Endothelial cell of umbilical vein (primary cell): ENCODE results near the gene LYRM2. TPM values are rescaled to one million over a fixed set of nuclear protein-coding genes. Genes with fewer than 3 reads are reported as not detected.

ENCODE experiments used
- BruUV-seq: library from RNA; stranded (reverse); fragments of 400-500 nt; replicated peaks from 2 replicates; lab custom pipeline; 2021; lab: Mats Ljungman, UMichigan
- CTCF ChIA-PET: fragments of 300-600, 350-600 bp; sonication (Branson Sonifier 250); formaldehyde crosslinking; loops from one replicate; lab custom pipeline; 2021; ENCODE audit warnings: antibody characterized with exemption, inconsistent platforms; lab: Charles Lee
- POLR2A ChIA-PET: fragments of 300-600, 350-600 bp; sonication (Branson Sonifier 250); formaldehyde crosslinking; loops from one replicate; lab custom pipeline; 2021; ENCODE audit warnings: antibody characterized with exemption, inconsistent platforms; lab: Charles Lee
- DNase-seq: peaks from one replicate; pipeline ENCODE4 v3.0.0-alpha.2; 2011; ENCODE audit warnings: low read depth, low spot score
- FAIRE-seq: peaks from 2 replicates; lab custom pipeline; 2011; peaks lifted over from hg19 to GRCh38; lab: Jason Lieb, UNC
- H2AFZ ChIP-seq: 2 replicates; pipeline ENCODE4 v1.6.0; 2012; ENCODE audit warnings: low read depth, low read length, control low read depth, inconsistent platforms
- H3K27ac ChIP-seq: 2 replicates; pipeline ENCODE4 v1.5.1; 2011; ENCODE audit warnings: low read depth, mild to moderate bottlenecking, control low read depth, low read length, moderate library complexity; ENCODE audit not compliant: insufficient read depth
- H3K27me3 ChIP-seq, 2 experiments: 2 replicates each; pipeline versions ENCODE4 v1.6.0 to v1.6.1; 2011; ENCODE audit warnings: low read length in 2 of 2, mixed read lengths in 1 of 2; ENCODE audit not compliant: control insufficient read depth in 2 of 2, insufficient read depth in 2 of 2
- H3K36me3 ChIP-seq, 2 experiments: 2 replicates in 1 of 2; 3 replicates in 1 of 2; pipeline ENCODE4 v1.5.1; 2011; ENCODE audit warnings: low read length in 2 of 2, mild to moderate bottlenecking in 1 of 2, moderate library complexity in 1 of 2; ENCODE audit not compliant: control insufficient read depth in 2 of 2, insufficient read depth in 2 of 2; ENCODE audit errors: extremely low read depth in 1 of 2
- H3K4me1 ChIP-seq: 3 replicates; pipeline ENCODE4 v1.5.1; 2011; ENCODE audit warnings: mild to moderate bottlenecking, low read length; ENCODE audit not compliant: control insufficient read depth, insufficient read depth; ENCODE audit errors: extremely low read depth
- H3K4me2 ChIP-seq: 2 replicates; pipeline ENCODE4 v1.6.1; 2011; ENCODE audit warnings: low read length, control low read depth, mixed read lengths; ENCODE audit not compliant: insufficient read depth
- H3K4me3 ChIP-seq, 3 experiments: fragments of 200-600 bp in 1 of 3; sonication (generic), shearing (Covaris generic) in 1 of 3; replicated peaks in 1 of 3; 2 replicates each; pipeline ENCODE4 v1.5.1; 2011 to 2016; ENCODE audit warnings: control low read depth in 3 of 3, low read length in 3 of 3, mild to moderate bottlenecking in 2 of 3, inconsistent platforms in 1 of 3, low read depth in 1 of 3, moderate library complexity in 1 of 3; ENCODE audit not compliant: insufficient read depth in 1 of 3
- H3K79me2 ChIP-seq: 2 replicates; pipeline ENCODE4 v1.6.0; 2012; ENCODE audit warnings: low read length, inconsistent platforms; ENCODE audit not compliant: control insufficient read depth, insufficient read depth
- H3K9ac ChIP-seq: replicated peaks from 2 replicates; pipeline ENCODE3; 2011; ENCODE audit warnings: low read length, control low read depth; ENCODE audit not compliant: insufficient read depth; ENCODE audit errors: extremely low read depth
- H3K9me1 ChIP-seq: replicated peaks from 3 replicates; pipeline ENCODE4 v1.6.0; 2011; ENCODE audit warnings: mild to moderate bottlenecking, low read length; ENCODE audit not compliant: control insufficient read depth, insufficient read depth; ENCODE audit errors: extremely low read depth
- H3K9me3 ChIP-seq: replicated peaks from 2 replicates; pipeline ENCODE4 v1.5.1; 2012; ENCODE audit warnings: low read length, inconsistent platforms; ENCODE audit not compliant: control insufficient read depth, insufficient read depth
- H4K20me1 ChIP-seq: replicated peaks from 2 replicates; pipeline ENCODE3; 2011; ENCODE audit warnings: mild to moderate bottlenecking, low read length; ENCODE audit not compliant: control insufficient read depth, insufficient read depth; ENCODE audit errors: extremely low read depth
- CTCF ChIP-seq, 2 donors: IDR thresholded peaks; 1 replicate in 1 of 2; 2 replicates in 1 of 2; pipeline ENCODE4 v1.5.1; 2011; ENCODE audit warnings: low read length in 2 of 2, mild to moderate bottlenecking in 2 of 2, moderate library complexity in 2 of 2, control low read depth in 1 of 2, inconsistent platforms in 1 of 2, low read depth in 1 of 2; ENCODE audit not compliant: insufficient read depth in 1 of 2; ENCODE audit errors: extremely low read depth in 1 of 2
- EZH2 ChIP-seq: IDR thresholded peaks from 2 replicates; pipeline ENCODE4 v1.6.1; 2012; ENCODE audit warnings: borderline replicate concordance, low read depth, mild to moderate bottlenecking, moderate library complexity, low read length, inconsistent platforms; ENCODE audit not compliant: severe bottlenecking
- FOS ChIP-seq: IDR thresholded peaks from 2 replicates; pipeline ENCODE4 v1.6.1; 2011; ENCODE audit warnings: mild to moderate bottlenecking, low read length, moderate library complexity, borderline replicate concordance; ENCODE audit not compliant: insufficient read depth
- GATA2 ChIP-seq: IDR thresholded peaks from 2 replicates; pipeline ENCODE4 v1.7.0; 2011; ENCODE audit warnings: low read depth, mild to moderate bottlenecking, moderate library complexity, mixed read lengths, low read length; ENCODE audit not compliant: insufficient read length, insufficient read depth
- JUN ChIP-seq: IDR thresholded peaks from 2 replicates; pipeline ENCODE4 v1.6.1; 2011; ENCODE audit warnings: borderline replicate concordance, low read depth; ENCODE audit not compliant: insufficient read length, insufficient read depth
- MAX ChIP-seq: IDR thresholded peaks from 2 replicates; pipeline ENCODE4 v1.6.1; 2011; ENCODE audit not compliant: insufficient read depth, insufficient read length
- MYC ChIP-seq: IDR thresholded peaks from one replicate; pipeline ENCODE4 v1.6.1; 2011; ENCODE audit warnings: mild to moderate bottlenecking, low read depth, low read length
- POLR2A ChIP-seq: IDR thresholded peaks from 2 replicates; pipeline ENCODE4 v1.6.1; 2012; ENCODE audit warnings: low read depth, mild to moderate bottlenecking, control low read depth, low read length
- POLR2AphosphoS5 ChIP-seq: IDR thresholded peaks from 2 replicates; pipeline ENCODE4 v1.6.1; 2012; ENCODE audit warnings: low read depth, mild to moderate bottlenecking, control low read depth, low read length, moderate library complexity; ENCODE audit not compliant: insufficient read depth
- dilution Hi-C: fragments of 300-500 bp; cut with MboI; formaldehyde crosslinking; loops from one replicate; pipeline ENCODE4 v1.15.0; 2019; ENCODE audit warnings: low sequenced_read_pairs; ENCODE audit not compliant: extremely low pct_ligation_motif_present
- intact Hi-C: fragments of 100-400 bp; cut with micrococcal nuclease; formaldehyde crosslinking; loops from one replicate; pipeline ENCODE4 v1.10.0; 2022
- polyA plus RNA-seq, 4 experiments: library from polyadenylated mRNA; depleted of rRNA in 3 of 4; stranded (reverse) in 3 of 4; unstranded in 1 of 4; fragments of >200 nt; gene quantifications; 2 replicates each; pipeline versions ENCODE4 v1.2.1 to v1.2.3, GENCODE V29; 2011 to 2012; ENCODE audit warnings: missing spikeins in 1 of 4
- total RNA-seq: library from RNA; stranded (reverse); gene quantifications from 2 replicates; pipeline ENCODE4 v1.2.3, GENCODE V29; 2021

The LYRM2 gene
- total and polyA plus RNA-seq, 2 donors (not counting 3 experiments of a cell fraction or from before 2014, with no cell fraction given) = 11.8 to 41.9 TPM

GRCh38 chr6:89591745-89592144 lies 46.8 kb downstream of the LYRM2 start:
- no peak for DNase-seq
- no peak overlapping the region for H3K27ac ChIP-seq
- no peaks in the 10 kb centered on the region for H3K36me3 ChIP-seq
- BruUV-seq = no TSS peak
- dilution Hi-C loops = no loop called here
- ChIA-PET POLR2A (no interaction called here), CTCF (interaction anchor here (1.6 kb wide), 1 partner anchor 18 kb away, joined by 5 read pairs; no protein-coding TSS in a partner anchor)
- no peak for TF ChIP-seq POLR2A
- TF ChIP-seq GATA2 = no peak
- TF ChIP-seq MYC = no peak
- no peak for TF ChIP-seq FOS
- TF ChIP-seq JUN = no peak
- TF ChIP-seq CTCF (IDR thresholded peaks at IDR 0.05; ENCODE audit: extremely low read depth in 1 of 2, insufficient read depth in 1 of 2, low read depth in 1 of 2, low read length in 2 of 2) = no peak
- TF ChIP-seq MAX = no peak
- no peak for TF ChIP-seq EZH2
- no peak for TF ChIP-seq POLR2AphosphoS5
- intact Hi-C loops = no loop called here
- FAIRE-seq = no peak
- H3K4me1 ChIP-seq = no peaks in the 10 kb centered on the region
- H3K4me3 ChIP-seq = no peak overlapping the region
- H3K9ac ChIP-seq = no peak overlapping the region
- no peaks in the 10 kb centered on the region for H3K9me3 ChIP-seq
- no peak overlapping the region for H2AFZ ChIP-seq
- no peaks in the 10 kb centered on the region for H4K20me1 ChIP-seq
- no peaks in the 10 kb centered on the region for H3K79me2 ChIP-seq
- H3K4me2 ChIP-seq = no peak overlapping the region
- H3K9me1 ChIP-seq = no peaks in the 10 kb centered on the region
- H3K27me3 ChIP-seq = no peaks in the 10 kb centered on the region
